ENCODE measurements around the gene SPTBN4.

The SPTBN4 gene

GRCh38 chr19:40576151-40576584 lies 109.4 kb downstream of the SPTBN4 start:
- Histone ChIP-seq H2AK5ac (ENCODE audit: low read length, severe bottlenecking) (no peak overlapping the region), H3K4ac (ENCODE audit: low read depth in 1 of 2, low read length in 2 of 2) (peak overlapping the region in 1 of 2 experiments; percentile 54), H3K36me3 (ENCODE audit: control insufficient read depth in 1 of 2, insufficient read depth in 2 of 2, low read depth in 1 of 2, low read length in 2 of 2) (peaks cover 15 to 24% of the 10 kb centered on the region in 2 experiments), H2BK5ac (ENCODE audit: low read depth, low read length, poor library complexity, severe bottlenecking) (no peak overlapping the region), H4K91ac (ENCODE audit: low read length) (no peak overlapping the region), H2BK12ac (ENCODE audit: low read length in 2 of 2) (peak overlapping the region in 1 of 2 experiments; percentile 10), H2AFZ (ENCODE audit: low read depth, low read length) (peak overlapping the region; percentile 62), H3K79me1 (replicated peaks; ENCODE audit: low read length, poor library complexity, severe bottlenecking) (peaks cover 16% of the 10 kb centered on the region), H3K23ac (ENCODE audit: low read length in 2 of 2) (no peak overlapping the region), H3K9me3 (ENCODE audit: control insufficient read depth, low read length) (no peaks in the 10 kb centered on the region), H3K14ac (ENCODE audit: low read length in 2 of 2) (no peak overlapping the region), H3K9ac (ENCODE audit: low read length) (peak overlapping the region; percentile 94), H3K4me1 (ENCODE audit: control insufficient read depth, insufficient read depth, low read depth, low read length) (peaks cover 13% of the 10 kb centered on the region), H2BK120ac (ENCODE audit: low read depth, low read length) (peak overlapping the region; percentile 39), H4K8ac (ENCODE audit: low read length) (peak overlapping the region; percentile 38), H3K4me2 (ENCODE audit: low read length, poor library complexity, severe bottlenecking) (peak overlapping the region; percentile 15), H3K4me3 (ENCODE audit: insufficient read depth in 1 of 2, low read depth in 1 of 2, low read length in 2 of 2) (peak overlapping the region; percentile 24 to 98), H3K27me3 (ENCODE audit: control insufficient read depth in 1 of 2, insufficient read depth in 1 of 2, low read length in 2 of 2) (no peaks in the 10 kb centered on the region), H3K18ac (ENCODE audit: low read depth in 1 of 2, low read length in 2 of 2) (peak overlapping the region; percentile 45 to 88), H2BK15ac (ENCODE audit: low read depth, poor library complexity, severe bottlenecking) (peak overlapping the region; percentile 75), H3K27ac (ENCODE audit: low read length, poor library complexity, severe bottlenecking) (no peak overlapping the region)
- DNase-seq: no peak
- whole genome bisulfite sequencing: 4% methylated on average over 15 of the region's 22 CpGs

- Histone ChIP-seq H2BK12ac (ENCODE audit: low read length in 2 of 2) (peak within 1 kb of the TSS in 1 of 2 experiments; percentile 60), H2AFZ (ENCODE audit: low read depth, low read length) (peak within 1 kb of the TSS; percentile 62), H3K36me3 (ENCODE audit: control insufficient read depth in 1 of 2, insufficient read depth in 2 of 2, low read depth in 1 of 2, low read length in 2 of 2) (peaks cover 19 to 29% of the 10 kb centered on the region in 2 experiments), H3K9ac (ENCODE audit: low read length) (peak within 1 kb of the TSS; percentile 94), H3K9me3 (ENCODE audit: control insufficient read depth, low read length) (no peaks in the 10 kb centered on the region), H3K14ac (ENCODE audit: low read length in 2 of 2) (peak within 1 kb of the TSS in 1 of 2 experiments; percentile 35), H3K18ac (ENCODE audit: low read depth in 1 of 2, low read length in 2 of 2) (peak within 1 kb of the TSS; percentile 77 to 88), H4K8ac (ENCODE audit: low read length) (peak within 1 kb of the TSS; percentile 71), H3K4me2 (ENCODE audit: low read length, poor library complexity, severe bottlenecking) (peak within 1 kb of the TSS; percentile 74), H3K4me3 (ENCODE audit: insufficient read depth in 1 of 2, low read depth in 1 of 2, low read length in 2 of 2) (peak within 1 kb of the TSS; percentile 66 to 98), H3K79me1 (replicated peaks; ENCODE audit: low read length, poor library complexity, severe bottlenecking) (peaks cover 16% of the 10 kb centered on the region), H2BK15ac (ENCODE audit: low read depth, poor library complexity, severe bottlenecking) (peak within 1 kb of the TSS; percentile 75), H3K27me3 (ENCODE audit: control insufficient read depth in 1 of 2, insufficient read depth in 1 of 2, low read length in 2 of 2) (no peaks in the 10 kb centered on the region), H2AK5ac (ENCODE audit: low read length, severe bottlenecking) (peak within 1 kb of the TSS; percentile 8), H3K23ac (ENCODE audit: low read length in 2 of 2) (no peak within 1 kb of the TSS), H2BK5ac (ENCODE audit: low read depth, low read length, poor library complexity, severe bottlenecking) (no peak within 1 kb of the TSS), H3K4ac (ENCODE audit: low read depth in 1 of 2, low read length in 2 of 2) (peak within 1 kb of the TSS; percentile 35 to 79), H2BK120ac (ENCODE audit: low read depth, low read length) (peak within 1 kb of the TSS; percentile 66), H3K27ac (ENCODE audit: low read length, poor library complexity, severe bottlenecking) (no peak within 1 kb of the TSS), H4K91ac (ENCODE audit: low read length) (peak within 1 kb of the TSS; percentile 87), H3K4me1 (ENCODE audit: control insufficient read depth, insufficient read depth, low read depth, low read length) (peaks cover 13% of the 10 kb centered on the region)
- peak; percentile 96 for DNase-seq
- WGBS: under 1% methylated on average over 38 of the region's 55 CpGs
Observed at GRCh38 chr19:40576585-40577451, 110.0 kb downstream of the SPTBN4 start, which contains the start of gene SHKBP1. TSS of gene SHKBP1 (plus strand) at chr19:40576873. CDS start at chr19:40576900, 27 bp downstream.

DNA sequence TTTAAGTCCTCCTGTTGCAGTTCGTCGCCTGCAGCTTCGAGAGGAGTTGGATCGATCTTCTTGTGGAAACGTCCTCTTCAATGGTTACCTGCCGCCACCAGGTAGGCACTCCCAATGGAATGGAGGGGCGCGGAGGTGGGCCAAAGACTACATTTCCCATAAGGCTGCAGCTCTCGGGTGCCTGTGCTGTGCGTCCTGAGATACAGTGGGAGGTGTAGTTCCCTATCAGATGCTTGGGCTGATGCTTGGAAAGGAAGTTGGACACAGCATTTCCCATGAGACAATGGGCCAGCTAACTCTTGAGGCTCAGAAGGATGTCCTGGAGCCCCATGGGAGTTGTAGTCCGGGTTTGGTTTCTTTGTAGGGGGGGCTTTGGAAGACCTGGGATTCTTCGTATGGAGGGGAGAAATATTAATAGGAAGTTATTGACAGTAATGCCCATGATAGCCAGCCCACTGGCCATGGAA lies 111.7 kb downstream of the SPTBN4 start:
- Histone ChIP-seq H4K91ac (ENCODE audit: low read length) (no peak overlapping the region), H3K4me2 (ENCODE audit: low read length, poor library complexity, severe bottlenecking) (no peak overlapping the region), H3K79me1 (replicated peaks; ENCODE audit: low read length, poor library complexity, severe bottlenecking) (peaks cover 19% of the 10 kb centered on the region), H2BK120ac (ENCODE audit: low read depth, low read length) (no peak overlapping the region), H3K9me3 (ENCODE audit: control insufficient read depth, low read length) (no peaks in the 10 kb centered on the region), H3K9ac (ENCODE audit: low read length) (no peak overlapping the region), H3K23ac (ENCODE audit: low read length in 2 of 2) (no peak overlapping the region), H3K4me1 (ENCODE audit: control insufficient read depth, insufficient read depth, low read depth, low read length) (peaks cover 17% of the 10 kb centered on the region), H3K4me3 (ENCODE audit: insufficient read depth in 1 of 2, low read depth in 1 of 2, low read length in 2 of 2) (no peak overlapping the region), H2BK5ac (ENCODE audit: low read depth, low read length, poor library complexity, severe bottlenecking) (no peak overlapping the region), H3K4ac (ENCODE audit: low read depth in 1 of 2, low read length in 2 of 2) (no peak overlapping the region), H3K36me3 (ENCODE audit: control insufficient read depth in 1 of 2, insufficient read depth in 2 of 2, low read depth in 1 of 2, low read length in 2 of 2) (peaks cover 35 to 45% of the 10 kb centered on the region in 2 experiments), H2BK12ac (ENCODE audit: low read length in 2 of 2) (no peak overlapping the region), H3K27me3 (ENCODE audit: control insufficient read depth in 1 of 2, insufficient read depth in 1 of 2, low read length in 2 of 2) (no peaks in the 10 kb centered on the region), H3K14ac (ENCODE audit: low read length in 2 of 2) (no peak overlapping the region), H2BK15ac (ENCODE audit: low read depth, poor library complexity, severe bottlenecking) (no peak overlapping the region), H2AFZ (ENCODE audit: low read depth, low read length) (no peak overlapping the region), H3K27ac (ENCODE audit: low read length, poor library complexity, severe bottlenecking) (no peak overlapping the region), H4K8ac (ENCODE audit: low read length) (no peak overlapping the region), H3K18ac (ENCODE audit: low read depth in 1 of 2, low read length in 2 of 2) (no peak overlapping the region), H2AK5ac (ENCODE audit: low read length, severe bottlenecking) (no peak overlapping the region)
- 80% methylated on average over 12 of the region's 12 CpGs for WGBS
- peak; percentile 31 for DNase-seq

DNA sequence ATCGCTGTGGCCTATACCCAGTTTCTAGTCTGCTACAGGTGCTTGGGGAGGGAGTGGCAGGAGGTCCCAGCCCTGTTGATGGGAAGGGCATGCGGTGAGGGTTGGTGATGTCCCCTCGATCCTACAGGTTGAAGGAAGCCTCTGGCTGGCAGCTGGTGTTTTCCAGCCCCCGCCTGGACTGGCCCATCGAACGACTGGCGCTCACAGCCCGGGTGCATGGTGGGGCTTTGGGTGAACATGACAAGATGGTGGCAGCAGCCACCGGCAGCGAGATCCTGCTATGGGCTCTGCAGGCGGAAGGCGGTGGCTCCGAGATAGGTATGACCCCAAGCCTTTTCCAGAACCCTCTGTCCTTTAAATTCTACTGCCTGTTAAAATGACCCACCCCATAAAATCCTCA lies 113.8 kb downstream of the SPTBN4 start:
- H3K14ac ChIP-seq (ENCODE audit: low read length in 2 of 2): no peak overlapping the region
- H4K8ac ChIP-seq (ENCODE audit: low read length): no peak overlapping the region
- no peak overlapping the region for H3K23ac ChIP-seq (ENCODE audit: low read length in 2 of 2)
- peaks cover 37 to 56% of the 10 kb centered on the region in 2 experiments for H3K36me3 ChIP-seq (ENCODE audit: control insufficient read depth in 1 of 2, insufficient read depth in 2 of 2, low read depth in 1 of 2, low read length in 2 of 2)
- 98% methylated on average over 13 of the region's 13 CpGs for WGBS
- H3K4me3 ChIP-seq (ENCODE audit: insufficient read depth in 1 of 2, low read depth in 1 of 2, low read length in 2 of 2): no peak overlapping the region
- H2AK5ac ChIP-seq (ENCODE audit: low read length, severe bottlenecking): no peak overlapping the region
- no peak overlapping the region for H2BK120ac ChIP-seq (ENCODE audit: low read depth, low read length)
- no peak overlapping the region for H3K4me2 ChIP-seq (ENCODE audit: low read length, poor library complexity, severe bottlenecking)
- H3K9ac ChIP-seq (ENCODE audit: low read length): no peak overlapping the region
- H3K4me1 ChIP-seq (ENCODE audit: control insufficient read depth, insufficient read depth, low read depth, low read length): peaks cover 21% of the 10 kb centered on the region
- no peaks in the 10 kb centered on the region for H3K9me3 ChIP-seq (ENCODE audit: control insufficient read depth, low read length)
- no peak overlapping the region for H4K91ac ChIP-seq (ENCODE audit: low read length)
- H2BK5ac ChIP-seq (ENCODE audit: low read depth, low read length, poor library complexity, severe bottlenecking): no peak overlapping the region
- no peak overlapping the region for H3K27ac ChIP-seq (ENCODE audit: low read length, poor library complexity, severe bottlenecking)
- no peak overlapping the region for H2BK15ac ChIP-seq (ENCODE audit: low read depth, poor library complexity, severe bottlenecking)
- no peak for DNase-seq
- no peak overlapping the region for H3K18ac ChIP-seq (ENCODE audit: low read depth in 1 of 2, low read length in 2 of 2)
- no peak overlapping the region for H2AFZ ChIP-seq (ENCODE audit: low read depth, low read length)
- no peak overlapping the region for H2BK12ac ChIP-seq (ENCODE audit: low read length in 2 of 2)
- no peak overlapping the region for H3K4ac ChIP-seq (ENCODE audit: low read depth in 1 of 2, low read length in 2 of 2)
- peaks cover 19% of the 10 kb centered on the region for H3K79me1 ChIP-seq (replicated peaks; ENCODE audit: low read length, poor library complexity, severe bottlenecking)
- H3K27me3 ChIP-seq (ENCODE audit: control insufficient read depth in 1 of 2, insufficient read depth in 1 of 2, low read length in 2 of 2): no peaks in the 10 kb centered on the region
